Liver (tissue), 9 donors: Measurements from ENCODE around the gene SLC2A6. TPM values are rescaled to one million over a fixed set of nuclear protein-coding genes. Genes with fewer than 3 reads are reported as not detected.

ENCODE experiments used
- DNase-seq: peaks from one replicate; pipeline ENCODE4 v3.0.0-alpha.2; 2017; ENCODE audit warnings: low spot score
- H3K27ac ChIP-seq, 2 donors: one replicate each; pipeline ENCODE4 v1.7.0; 2013; ENCODE audit warnings: inconsistent platforms in 2 of 2, low read length in 2 of 2, control low read depth in 1 of 2, low read depth in 1 of 2, mild to moderate bottlenecking in 1 of 2
- H3K27me3 ChIP-seq, 4 donors: one replicate each; pipeline versions ENCODE4 v1.6.1 to v1.7.0; 2013; ENCODE audit warnings: low read length in 3 of 4, inconsistent platforms in 1 of 4, mild to moderate bottlenecking in 1 of 4, moderate library complexity in 1 of 4; ENCODE audit not compliant: control insufficient read depth in 4 of 4, insufficient read depth in 4 of 4
- H3K36me3 ChIP-seq, 4 donors: one replicate each; pipeline versions ENCODE4 v1.6.1 to v1.7.0; 2013; ENCODE audit warnings: low read length in 3 of 4, mild to moderate bottlenecking in 3 of 4, low read depth in 1 of 4, moderate library complexity in 1 of 4; ENCODE audit not compliant: control insufficient read depth in 4 of 4, insufficient read depth in 3 of 4
- H3K4me1 ChIP-seq, 4 donors: one replicate each; pipeline versions ENCODE4 v1.6.1 to v1.7.0; 2013; ENCODE audit warnings: low read length in 3 of 4, mild to moderate bottlenecking in 3 of 4, moderate library complexity in 1 of 4; ENCODE audit not compliant: control insufficient read depth in 4 of 4, insufficient read depth in 4 of 4
- H3K4me3 ChIP-seq, 3 donors: one replicate each; pipeline versions ENCODE4 v1.6.1 to v1.7.0; 2013; ENCODE audit warnings: low read length in 3 of 3, control low read depth in 1 of 3, low read depth in 1 of 3, mild to moderate bottlenecking in 1 of 3
- H3K9ac ChIP-seq, 2 donors: one replicate each; pipeline ENCODE4 v1.7.0; 2013; ENCODE audit warnings: low read length in 2 of 2, mild to moderate bottlenecking in 2 of 2, moderate library complexity in 2 of 2, control low read depth in 1 of 2, low read depth in 1 of 2
- H3K9me3 ChIP-seq, 4 donors: one replicate each; pipeline versions ENCODE4 v1.6.1 to v1.7.0; 2013; ENCODE audit warnings: low read length in 3 of 4; ENCODE audit not compliant: control insufficient read depth in 4 of 4
- ATF3 ChIP-seq: IDR thresholded peaks from 2 replicates; pipeline ENCODE4 v1.6.1; 2016; ENCODE audit warnings: antibody characterized with exemption
- EGR1 ChIP-seq, 2 donors: IDR thresholded peaks; 2 replicates each; pipeline ENCODE4 v1.6.1; 2016 to 2018; ENCODE audit warnings: antibody characterized with exemption in 2 of 2, low read depth in 2 of 2
- GABPA ChIP-seq, 2 donors: IDR thresholded peaks in 1 of 2; conservative IDR thresholded peaks in 1 of 2; 2 replicates each; pipeline ENCODE4 v1.6.1; 2016; ENCODE audit warnings: antibody characterized with exemption in 2 of 2, mild to moderate bottlenecking in 1 of 2, moderate library complexity in 1 of 2
- HNF4G ChIP-seq: IDR thresholded peaks from 2 replicates; pipeline ENCODE4 v1.6.1; 2016; ENCODE audit warnings: antibody characterized with exemption
- JUND ChIP-seq, 2 donors: IDR thresholded peaks; 2 replicates each; pipeline ENCODE4 v1.6.1; 2016; ENCODE audit warnings: antibody characterized with exemption in 2 of 2
- MAX ChIP-seq: IDR thresholded peaks from 2 replicates; pipeline ENCODE4 v1.6.1; 2016; ENCODE audit warnings: antibody characterized with exemption
- NR2F2 ChIP-seq: IDR thresholded peaks from 2 replicates; pipeline ENCODE4 v1.6.1; 2016; ENCODE audit warnings: antibody characterized with exemption
- RAD21 ChIP-seq, 2 donors: IDR thresholded peaks; 2 replicates each; pipeline ENCODE4 v1.6.1; 2016; ENCODE audit warnings: antibody characterized with exemption in 2 of 2, mild to moderate bottlenecking in 2 of 2
- REST ChIP-seq: IDR thresholded peaks from 2 replicates; pipeline ENCODE4 v1.6.1; 2016; ENCODE audit warnings: antibody characterized with exemption, mild to moderate bottlenecking
- RXRA ChIP-seq, 2 donors: IDR thresholded peaks; 2 replicates each; pipeline ENCODE4 v1.6.1; 2017 to 2018; ENCODE audit warnings: antibody characterized with exemption in 2 of 2, mild to moderate bottlenecking in 1 of 2
- SP1 ChIP-seq: IDR thresholded peaks from 2 replicates; pipeline ENCODE4 v1.6.1; 2018; ENCODE audit warnings: antibody characterized with exemption, mild to moderate bottlenecking
- TAF1 ChIP-seq: conservative IDR thresholded peaks from 2 replicates; pipeline ENCODE4 v1.6.1; 2016; ENCODE audit warnings: antibody characterized with exemption, mild to moderate bottlenecking
- YY1 ChIP-seq: IDR thresholded peaks from 2 replicates; pipeline ENCODE4 v1.6.1; 2016; ENCODE audit warnings: antibody characterized with exemption, mild to moderate bottlenecking
- ZBTB33 ChIP-seq: IDR thresholded peaks from 2 replicates; pipeline ENCODE4 v1.6.1; 2016; ENCODE audit warnings: antibody characterized with exemption
- WGBS: extraction: QIAGEN DNeasy Blood & Tissue Kit; methylation state at CpG from one replicate; pipeline ENCODE4 v1.1.7; 2013; 5-methylcytosine and 5-hydroxymethylcytosine counted together
- polyA plus RNA-seq, 2 donors: library from polyadenylated mRNA; stranded (reverse) in 1 of 2; unstranded in 1 of 2; fragments of 200-250 nt in 1 of 2; fragments of >200 nt in 1 of 2; fragmentation: Nextera tagmentation in 1 of 2; extraction: Ambion mirVana in 1 of 2; gene quantifications; one replicate each; pipeline versions ENCODE4 v1.2.1 to v1.2.3, GENCODE V29; 2013 to 2015
- total RNA-seq, 2 donors: library from RNA; depleted of rRNA; stranded (reverse); fragments of >200 nt; gene quantifications; one replicate each; pipeline ENCODE4 v1.2.3, GENCODE V29; 2014
- donor health status: healthy.
- donor health status: healthy.
- donor health status: healthy.
- donor health status: healthy.
- donor health status: healthy.

The SLC2A6 gene
- total and polyA plus RNA-seq, 4 donors, result 1.7 to 3.9 (median 2.3) TPM

GRCh38 chr9:133425049-133425632 is 53.8 kb downstream of the SLC2A6 start:
- Histone ChIP-seq H3K9ac (no peak overlapping the region), H3K4me3 (no peak overlapping the region), H3K4me1 (peaks cover 0 to 8% (median 4%) of the 10 kb centered on the region in 4 donors), H3K9me3 (no peaks in the 10 kb centered on the region), H3K27ac (no peak overlapping the region), H3K36me3 (no peaks in the 10 kb centered on the region), H3K27me3 (no peaks in the 10 kb centered on the region)
- no peak for DNase-seq
- WGBS, result 90% methylated on average over 22 of the region's 22 CpGs
- TF ChIP-seq HNF4G (no peak), NR2F2 (no peak), GABPA (IDR thresholded peaks at IDR 0.05 in 1 of 2, conservative IDR thresholded peaks at IDR 0.05 in 1 of 2) (no peak), RXRA (IDR thresholded peaks at IDR 0.05) (no peak), MAX (no peak), ATF3 (no peak), REST (no peak), YY1 (no peak), JUND (IDR thresholded peaks at IDR 0.05) (no peak), EGR1 (IDR thresholded peaks at IDR 0.05; ENCODE audit: low read depth in 2 of 2) (no peak), RAD21 (IDR thresholded peaks at IDR 0.05) (no peak), SP1 (no peak)

- H3K4me3 ChIP-seq, result no peak overlapping the region
- WGBS, result 90% methylated on average over 12 of the region's 12 CpGs
- H3K4me1 ChIP-seq, result peaks cover 0 to 5% (median 4%) of the 10 kb centered on the region in 4 donors
- no peak for DNase-seq
- no peaks in the 10 kb centered on the region for H3K36me3 ChIP-seq
- TF ChIP-seq TAF1 (no peak), SP1 (no peak), ZBTB33 (no peak)
- H3K9ac ChIP-seq, result no peak overlapping the region
- H3K27me3 ChIP-seq, result no peaks in the 10 kb centered on the region
- H3K9me3 ChIP-seq, result no peaks in the 10 kb centered on the region
- H3K27ac ChIP-seq, result peak overlapping the region in 1 of 2 donors; percentile 14
Observed at GRCh38 chr9:133424187-133424586, 54.7 kb downstream of the SLC2A6 start.
